ENCODE measurements around the gene KRTAP5-2.

The KRTAP5-2 gene

GRCh38 chr11:1630271-1630670 lies 32.2 kb upstream of the KRTAP5-2 start:
- no peak for TF ChIP-seq EZH2 (IDR thresholded peaks at IDR 0.05; ENCODE audit: borderline replicate concordance, low read length)
- no peak for TF ChIP-seq CTCF (IDR thresholded peaks at IDR 0.05; ENCODE audit: low read length)
- Histone ChIP-seq H3K9me2 (ENCODE audit: low read depth, low read length) (no peaks in the 10 kb centered on the region), H3K9me3 (ENCODE audit: low read length) (no peaks in the 10 kb centered on the region), H3K79me2 (ENCODE audit: insufficient read depth, low read length) (no peaks in the 10 kb centered on the region), H3K4me2 (ENCODE audit: low read length) (no peak overlapping the region), H4K20me1 (ENCODE audit: insufficient read depth, low read length) (no peaks in the 10 kb centered on the region), H3K4me3 (ENCODE audit: low read depth, low read length, poor library complexity, severe bottlenecking) (no peak overlapping the region), H3K27me3 (ENCODE audit: insufficient read depth, low read length) (peaks cover 3% of the 10 kb centered on the region; the same call in 1 of the 2 replicates), H3K36me3 (ENCODE audit: insufficient read depth, low read length) (no peaks in the 10 kb centered on the region), H2AFZ (ENCODE audit: low read length) (no peak overlapping the region), H3K9ac (ENCODE audit: low read length) (no peak overlapping the region), H3K27ac (ENCODE audit: low read depth, low read length, poor library complexity, severe bottlenecking) (no peak overlapping the region), H3F3A (ENCODE audit: insufficient read depth, low read length) (no peaks in the 10 kb centered on the region), H3K4me1 (ENCODE audit: insufficient read depth, low read length, severe bottlenecking) (no peaks in the 10 kb centered on the region)

- no peak within 1 kb of the TSS for H2AFZ ChIP-seq (ENCODE audit: low read length)
- no peaks in the 10 kb centered on the region for H4K20me1 ChIP-seq (ENCODE audit: insufficient read depth, low read length)
- no peak within 1 kb of the TSS for H3K4me2 ChIP-seq (ENCODE audit: low read length)
- H3K4me1 ChIP-seq (ENCODE audit: insufficient read depth, low read length, severe bottlenecking) = no peaks in the 10 kb centered on the region
- no peak within 1 kb of the TSS for H3K27ac ChIP-seq (ENCODE audit: low read depth, low read length, poor library complexity, severe bottlenecking)
- H3K9ac ChIP-seq (ENCODE audit: low read length) = no peak within 1 kb of the TSS
- peaks cover 3% of the 10 kb centered on the region; the same call in 1 of the 2 replicates for H3K27me3 ChIP-seq (ENCODE audit: insufficient read depth, low read length)
- H3F3A ChIP-seq (ENCODE audit: insufficient read depth, low read length) = no peaks in the 10 kb centered on the region
- H3K4me3 ChIP-seq (ENCODE audit: low read depth, low read length, poor library complexity, severe bottlenecking) = no peak within 1 kb of the TSS
- H3K9me2 ChIP-seq (ENCODE audit: low read depth, low read length) = no peaks in the 10 kb centered on the region
- TF ChIP-seq EZH2 (IDR thresholded peaks at IDR 0.05; ENCODE audit: borderline replicate concordance, low read length) (no peak), CTCF (IDR thresholded peaks at IDR 0.05; ENCODE audit: low read length) (no peak)
- no peaks in the 10 kb centered on the region for H3K79me2 ChIP-seq (ENCODE audit: insufficient read depth, low read length)
- H3K9me3 ChIP-seq (ENCODE audit: low read length) = no peaks in the 10 kb centered on the region
- H3K36me3 ChIP-seq (ENCODE audit: insufficient read depth, low read length) = no peaks in the 10 kb centered on the region
Measured at GRCh38 chr11:1629326-1630185, 31.5 kb upstream of the KRTAP5-2 start, which contains the start of gene KRTAP5-5. TSS of gene KRTAP5-5 (plus strand) at chr11:1629775. CDS start at chr11:1629841, 66 bp downstream.

GRCh38 chr11:1628506-1629325 lies 30.6 kb upstream of the KRTAP5-2 start:
- Histone ChIP-seq H3F3A (ENCODE audit: insufficient read depth, low read length) (no peaks in the 10 kb centered on the region), H3K4me1 (ENCODE audit: insufficient read depth, low read length, severe bottlenecking) (no peaks in the 10 kb centered on the region), H3K36me3 (ENCODE audit: insufficient read depth, low read length) (no peaks in the 10 kb centered on the region), H3K9me3 (ENCODE audit: low read length) (no peaks in the 10 kb centered on the region), H3K4me2 (ENCODE audit: low read length) (no peak overlapping the region), H3K79me2 (ENCODE audit: insufficient read depth, low read length) (no peaks in the 10 kb centered on the region), H3K27me3 (ENCODE audit: insufficient read depth, low read length) (peaks cover 3% of the 10 kb centered on the region; the same call in 1 of the 2 replicates), H4K20me1 (ENCODE audit: insufficient read depth, low read length) (no peaks in the 10 kb centered on the region), H3K4me3 (ENCODE audit: low read depth, low read length, poor library complexity, severe bottlenecking) (no peak overlapping the region), H2AFZ (ENCODE audit: low read length) (no peak overlapping the region), H3K9ac (ENCODE audit: low read length) (no peak overlapping the region), H3K27ac (ENCODE audit: low read depth, low read length, poor library complexity, severe bottlenecking) (no peak overlapping the region), H3K9me2 (ENCODE audit: low read depth, low read length) (no peaks in the 10 kb centered on the region)
- TF ChIP-seq CTCF (IDR thresholded peaks at IDR 0.05; ENCODE audit: low read length) = peak; percentile 93
- no peak for TF ChIP-seq EZH2 (IDR thresholded peaks at IDR 0.05; ENCODE audit: borderline replicate concordance, low read length)

Data from OCI-LY1 (cell line).